Endometrium (tissue), 2 donors: ENCODE results near the gene PDGFA.
"Not testable (repeated sequence)": the region's sequence is repeated elsewhere in the genome, so short reads cannot be mapped to it uniquely, and the experiment has no call there.

Experiments
- FAIRE-seq: peaks from 2 replicates; lab custom pipeline; 2012; peaks lifted over from hg19 to GRCh38; lab: Jason Lieb, UNC
- donor health status: control.
- donor health status: control.

Gene PDGFA

DNA sequence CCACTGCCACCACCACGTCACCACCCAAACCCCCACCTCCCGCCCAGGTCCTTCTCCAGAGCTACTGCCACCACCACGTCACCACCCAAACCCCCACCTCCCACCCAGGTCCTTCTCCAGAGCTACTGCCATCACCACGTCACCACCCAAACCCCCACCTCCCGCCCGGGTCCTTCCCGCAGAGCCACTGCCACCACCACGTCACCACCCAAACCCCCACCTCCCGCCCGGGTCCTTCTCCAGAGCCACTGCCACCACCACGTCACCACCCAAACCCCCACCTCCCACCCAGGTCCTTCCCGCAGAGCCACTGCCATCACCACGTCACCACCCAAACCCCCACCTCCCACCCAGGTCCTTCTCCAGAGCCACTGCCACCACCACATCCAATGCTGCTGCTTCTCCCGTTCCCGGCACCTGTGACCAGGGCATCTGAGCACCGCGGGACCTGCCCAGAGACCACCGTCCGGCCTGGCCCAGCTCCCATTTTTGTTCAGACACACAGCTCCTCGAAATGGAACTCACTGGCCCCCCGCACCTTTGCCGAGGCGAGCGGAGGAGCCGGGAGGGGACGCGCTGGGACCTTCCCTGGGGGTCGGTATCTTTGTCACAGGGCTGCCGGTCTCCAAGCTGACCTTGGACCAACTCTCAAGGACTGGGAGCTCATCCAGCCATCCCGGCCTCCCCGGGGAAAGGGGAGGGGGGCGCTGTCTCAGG, 32.7 kb upstream of the PDGFA start:
- FAIRE-seq, result not testable (repeated sequence)

DNA sequence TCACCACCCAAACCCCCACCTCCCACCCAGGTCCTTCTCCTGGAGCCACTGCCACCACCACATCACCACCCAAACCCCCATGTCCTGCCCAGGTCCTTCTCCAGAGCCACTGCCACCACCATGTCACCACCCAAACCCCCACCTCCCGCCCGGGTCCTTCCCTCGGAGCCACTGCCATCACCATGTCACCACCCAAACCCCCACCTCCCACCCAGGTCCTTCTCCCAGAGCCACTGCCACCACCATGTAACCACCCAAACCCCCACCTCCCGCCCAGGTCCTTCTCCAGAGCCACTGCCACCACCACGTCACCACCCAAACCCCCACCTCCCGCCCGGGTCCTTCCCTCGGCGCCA, 31.9 kb upstream of the PDGFA start:
- FAIRE-seq, result not testable (repeated sequence)

DNA sequence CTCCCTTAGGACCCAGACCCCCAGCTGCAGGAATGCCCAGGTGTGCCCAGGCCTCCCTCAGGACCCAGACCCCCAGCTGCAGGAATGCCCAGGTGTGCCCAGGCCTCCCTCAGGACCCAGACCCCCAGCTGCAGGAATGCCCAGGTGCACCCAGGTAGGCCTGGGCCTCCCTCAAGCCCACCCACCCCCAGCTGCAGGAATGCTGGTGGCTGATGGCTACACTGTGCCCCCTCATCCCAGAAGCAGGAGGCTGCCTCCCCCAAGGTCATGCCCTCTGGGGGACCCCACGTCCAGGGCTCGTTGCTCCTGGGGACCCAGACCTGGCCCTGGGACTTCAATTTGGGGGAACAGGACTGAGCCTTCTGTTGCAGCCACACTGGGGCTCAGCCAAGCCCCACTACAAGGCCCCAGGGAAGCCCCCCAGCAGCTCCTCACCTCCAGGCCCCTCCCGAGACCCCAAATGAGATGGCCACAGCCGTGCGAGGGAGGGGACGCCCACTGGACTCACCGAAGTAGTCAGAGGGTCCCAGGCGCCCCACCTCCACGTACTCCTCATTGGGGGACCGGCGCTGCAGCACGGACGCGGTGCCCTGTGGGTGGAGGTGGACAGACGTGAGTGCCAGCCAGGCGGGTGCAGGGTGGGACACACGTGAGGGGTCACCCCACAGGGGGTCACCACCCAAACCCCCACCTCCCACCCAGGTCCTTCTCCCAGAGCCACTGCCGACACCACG, 31.4 kb upstream of the PDGFA start:
- FAIRE-seq, result no peak

DNA sequence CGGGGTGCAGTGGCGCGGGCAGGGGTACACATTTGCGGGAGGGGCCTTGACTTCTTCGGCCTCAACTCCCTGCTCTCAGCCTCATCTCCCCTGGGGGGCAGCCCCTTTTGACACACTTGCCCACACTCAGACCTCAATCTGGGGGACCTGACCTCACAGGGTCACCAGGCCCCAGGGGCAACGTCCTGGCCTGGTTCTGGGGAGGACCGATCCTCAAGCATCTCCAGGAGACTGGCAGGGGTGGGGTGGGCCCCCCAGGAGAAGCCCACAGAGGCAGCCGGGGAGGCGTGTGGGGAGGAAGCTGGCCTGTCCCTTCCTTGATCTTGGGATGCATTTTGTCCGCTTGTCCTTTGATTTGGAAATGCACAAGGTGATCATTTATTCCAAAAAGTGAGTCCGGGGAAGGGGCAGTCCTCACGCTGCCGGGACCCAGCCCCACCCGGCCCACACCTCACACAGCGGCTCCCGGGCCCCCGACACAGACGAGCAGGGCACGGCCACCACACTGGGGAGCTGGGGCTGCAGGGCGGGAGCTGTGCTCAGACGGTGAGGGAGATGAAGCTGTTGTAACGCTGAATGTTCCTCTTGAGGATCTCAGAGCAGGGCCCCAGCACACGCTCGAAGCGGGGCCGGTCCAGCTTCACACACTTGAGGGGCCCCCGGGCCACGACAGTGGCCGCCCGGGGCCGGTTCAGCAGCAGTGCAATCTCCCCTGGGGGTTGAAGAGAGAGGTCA, 30.4 kb upstream of the PDGFA start:
- FAIRE-seq, result no peak

DNA sequence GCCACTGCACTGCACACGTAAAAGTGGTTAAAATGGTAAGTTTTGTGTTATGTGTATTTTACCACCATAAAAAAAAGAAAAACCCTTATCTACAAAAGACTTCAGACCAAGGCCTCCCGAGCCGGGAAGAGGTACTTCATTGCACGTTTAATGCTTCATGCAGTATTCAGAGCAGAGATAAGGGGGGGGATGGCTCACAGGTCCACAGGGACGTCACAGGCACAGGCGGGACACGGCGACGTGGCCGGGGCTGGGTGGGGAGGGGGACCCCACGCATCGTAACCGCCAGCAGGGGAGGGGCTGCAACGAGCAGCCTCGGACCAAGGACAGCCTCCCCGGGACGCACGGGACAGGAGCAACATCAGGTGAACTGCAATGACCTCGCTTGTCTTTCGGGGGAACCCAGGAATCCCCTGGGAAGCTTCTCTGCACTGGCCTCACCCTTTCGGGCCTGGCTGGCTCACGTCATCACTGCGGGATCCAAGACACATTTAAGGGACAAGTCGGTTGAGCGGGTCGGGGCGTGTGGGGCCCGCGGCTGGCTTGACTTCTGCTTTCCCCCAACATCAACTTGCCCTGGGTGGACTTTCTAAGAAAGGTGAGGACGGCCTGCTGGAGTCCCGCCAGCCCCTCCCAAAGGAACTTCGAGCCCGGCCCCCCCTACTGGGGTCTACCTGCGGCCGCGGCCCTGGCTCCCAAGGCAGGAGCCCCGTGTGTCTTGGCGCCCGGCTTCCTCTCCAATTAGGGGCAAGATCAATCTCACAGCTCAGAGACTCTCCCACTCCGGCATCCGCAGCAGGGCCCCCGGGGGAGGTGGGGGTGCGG, 29.6 kb upstream of the PDGFA start:
- no peak for FAIRE-seq

DNA sequence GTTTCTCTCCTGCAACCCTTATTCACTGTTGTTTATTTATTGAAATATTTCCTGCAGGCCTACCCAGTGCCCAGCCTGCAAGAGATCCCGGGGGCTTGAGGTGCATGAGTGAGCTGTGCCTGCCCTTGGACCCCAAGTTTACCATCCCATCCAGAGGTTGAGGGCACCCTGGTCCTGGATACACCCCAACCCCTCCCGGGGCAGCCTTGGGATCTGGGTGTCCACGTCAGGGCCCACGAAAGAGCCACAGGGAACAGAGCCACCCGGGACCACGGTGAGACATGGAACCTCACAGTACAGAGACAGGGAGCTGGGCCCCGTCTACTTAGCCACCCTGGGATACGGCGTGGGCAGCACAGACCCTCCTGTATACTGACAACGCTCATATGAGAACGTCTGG, 28.8 kb upstream of the PDGFA start:
- no peak for FAIRE-seq

DNA sequence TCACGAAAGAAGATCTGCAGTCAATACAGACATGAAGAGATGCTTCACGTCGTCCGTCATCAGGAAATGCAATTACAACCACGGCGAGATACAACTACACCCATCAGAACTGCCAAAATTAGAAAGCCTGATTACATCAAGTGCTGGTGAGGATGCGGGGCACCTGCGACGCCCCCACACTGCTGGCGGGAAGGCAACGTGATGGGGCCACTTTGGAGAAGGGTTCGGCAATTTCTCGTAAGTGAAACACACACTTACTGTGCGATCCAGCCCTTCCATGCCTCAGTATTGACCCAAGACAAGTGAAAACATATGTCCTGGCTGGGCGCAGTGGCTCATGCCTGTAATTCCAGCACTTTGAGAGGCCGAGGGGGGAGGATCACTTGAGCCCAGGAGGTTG, 25.8 kb upstream of the PDGFA start:
- no peak for FAIRE-seq

DNA sequence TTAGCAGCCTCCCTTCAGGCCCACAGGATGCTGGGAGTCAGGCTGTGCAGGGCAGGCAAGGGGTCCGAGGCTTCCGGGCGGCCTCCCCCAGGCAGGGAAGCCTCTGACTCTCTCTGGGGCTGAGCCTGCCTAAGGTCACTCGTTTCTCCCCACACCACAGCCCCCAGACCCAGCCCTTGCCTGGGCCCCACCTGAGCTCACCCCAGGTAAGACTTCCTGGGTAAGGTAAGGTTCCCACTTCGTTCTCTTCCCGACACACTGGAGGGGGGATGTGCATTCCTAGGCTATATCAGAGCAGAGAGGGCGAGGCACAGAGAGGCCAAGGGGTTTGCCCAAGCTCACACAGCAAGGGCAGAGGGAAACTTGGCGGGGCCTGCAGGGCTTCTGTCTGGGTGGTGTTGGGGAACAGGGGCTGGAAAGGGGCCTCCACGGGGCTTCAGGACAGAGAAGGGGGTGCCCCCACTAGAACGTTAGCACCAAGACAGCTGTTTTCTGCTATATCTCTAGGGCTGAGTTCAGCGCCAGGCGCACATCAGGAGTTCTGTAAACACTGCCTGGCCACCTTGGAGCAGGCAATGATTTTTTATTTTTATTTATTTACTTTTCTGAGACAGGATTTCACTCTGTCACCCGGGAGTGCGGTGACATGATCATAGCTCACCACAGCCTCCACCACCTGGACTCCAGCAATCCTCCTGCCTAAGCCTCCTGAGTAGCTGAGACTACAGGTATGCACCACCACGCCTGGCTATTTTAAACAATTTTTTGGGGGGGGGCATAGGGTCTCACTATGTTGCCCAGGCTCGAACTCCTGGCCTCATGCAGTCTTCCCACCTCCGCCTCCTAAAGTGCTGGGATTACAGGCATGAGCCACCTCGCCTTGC, 24.9 kb upstream of the PDGFA start:
- FAIRE-seq, result no peak

DNA sequence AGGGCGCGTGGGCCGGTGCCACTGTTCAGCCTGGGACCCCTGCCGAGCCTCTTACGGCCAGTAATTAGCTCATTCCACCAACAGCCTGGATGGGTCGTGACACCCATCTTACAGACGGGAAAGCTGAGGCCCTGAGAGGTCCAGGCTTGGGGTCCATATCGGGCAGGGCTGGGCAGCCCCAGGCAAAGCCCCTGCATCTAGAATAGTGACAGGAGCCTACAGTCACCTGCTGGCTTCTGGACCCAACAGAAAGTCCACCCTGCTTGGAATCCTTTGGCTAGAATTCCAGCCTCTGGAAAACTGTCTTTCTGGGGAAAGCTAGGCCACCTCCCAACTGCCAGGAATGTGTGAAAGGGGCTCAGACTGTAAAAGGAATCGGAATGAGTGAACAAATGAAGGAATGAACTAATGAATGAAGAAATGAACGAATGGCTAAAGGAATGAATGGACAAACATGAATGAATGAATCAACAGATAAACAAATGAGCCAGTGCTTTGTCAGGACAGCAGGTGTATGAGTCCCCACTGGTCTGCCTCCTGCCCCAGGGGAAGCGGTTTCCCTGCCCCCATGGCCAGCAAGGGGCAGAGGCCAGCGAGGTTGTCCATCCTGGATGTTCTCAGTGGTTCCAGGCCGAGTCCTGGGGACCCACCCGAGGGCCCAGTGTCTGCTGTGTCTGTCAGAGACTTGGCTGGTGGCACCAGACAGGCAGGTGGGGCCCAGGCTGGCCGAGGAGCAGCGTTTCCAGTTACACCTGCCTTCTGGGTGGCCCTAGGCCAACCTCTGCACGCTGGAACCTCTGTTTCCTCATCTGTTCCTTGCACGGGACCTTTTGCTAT, 24.1 kb upstream of the PDGFA start:
- FAIRE-seq, result no peak

DNA sequence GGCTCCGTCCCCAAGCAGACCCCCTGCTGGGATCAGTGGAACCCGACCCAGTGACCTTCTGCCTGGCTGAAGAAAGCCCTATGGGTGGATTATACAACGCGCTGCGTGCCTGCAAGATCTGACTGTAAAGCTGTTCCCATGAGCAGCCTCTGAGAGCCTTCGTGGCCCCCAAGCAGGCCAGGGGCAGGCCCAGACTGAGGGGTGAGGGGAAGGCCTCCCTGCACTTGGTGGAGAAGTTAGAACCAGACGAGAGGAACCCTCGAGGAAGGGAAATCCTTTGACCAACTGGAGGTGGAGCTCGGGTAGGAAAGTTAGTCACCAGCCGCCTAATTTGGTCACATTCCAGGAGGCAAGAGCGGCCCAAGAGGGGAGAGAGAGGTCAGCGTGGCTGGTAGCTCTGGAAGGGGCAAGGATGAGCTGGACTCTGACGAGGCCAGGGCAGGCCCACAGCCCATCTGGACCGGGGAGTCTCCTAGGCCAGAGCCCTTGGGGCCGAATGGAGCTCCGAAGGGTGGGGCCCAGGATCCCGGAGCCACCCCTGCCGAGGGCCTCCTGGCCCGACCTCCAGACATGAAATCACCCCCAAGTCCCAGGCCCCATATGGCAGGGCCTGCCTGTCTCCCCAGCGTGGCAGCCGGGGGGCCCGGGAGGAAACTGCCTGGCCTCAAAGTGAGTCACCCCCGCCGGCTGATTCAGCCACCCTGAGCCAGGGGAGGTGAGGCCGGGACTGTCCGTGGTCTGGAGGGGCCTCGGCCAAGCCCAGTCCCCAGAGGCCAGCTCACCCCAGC, 23.3 kb upstream of the PDGFA start:
- FAIRE-seq, result no peak

DNA sequence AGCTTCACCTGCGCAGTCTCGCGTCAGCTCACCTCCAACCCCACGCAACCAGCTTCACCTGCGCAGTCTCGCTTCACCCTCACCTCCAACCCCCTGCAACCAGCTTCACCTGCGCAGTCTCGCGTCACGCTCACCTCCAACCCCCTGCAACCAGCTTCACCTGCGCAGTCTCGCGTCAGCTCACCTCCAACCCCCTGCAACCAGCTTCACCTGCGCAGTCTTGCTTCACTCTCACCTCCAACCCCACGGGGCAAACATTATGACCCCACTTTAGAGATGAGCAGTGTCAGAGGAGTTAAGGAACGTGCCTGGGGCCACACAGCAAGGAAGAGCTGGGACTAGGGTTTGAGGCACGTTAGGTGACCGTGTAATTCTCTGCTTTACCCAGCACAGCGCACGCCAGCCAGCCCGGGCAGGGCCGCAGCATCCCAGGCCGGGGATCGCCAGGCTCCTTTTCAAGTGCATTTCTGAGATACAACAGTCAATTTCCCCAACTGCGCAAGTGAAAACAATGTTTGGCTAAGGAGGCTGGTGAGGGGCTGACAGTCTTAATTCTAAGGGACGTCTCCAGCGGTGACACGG, 22.6 kb upstream of the PDGFA start:
- no peak for FAIRE-seq

DNA sequence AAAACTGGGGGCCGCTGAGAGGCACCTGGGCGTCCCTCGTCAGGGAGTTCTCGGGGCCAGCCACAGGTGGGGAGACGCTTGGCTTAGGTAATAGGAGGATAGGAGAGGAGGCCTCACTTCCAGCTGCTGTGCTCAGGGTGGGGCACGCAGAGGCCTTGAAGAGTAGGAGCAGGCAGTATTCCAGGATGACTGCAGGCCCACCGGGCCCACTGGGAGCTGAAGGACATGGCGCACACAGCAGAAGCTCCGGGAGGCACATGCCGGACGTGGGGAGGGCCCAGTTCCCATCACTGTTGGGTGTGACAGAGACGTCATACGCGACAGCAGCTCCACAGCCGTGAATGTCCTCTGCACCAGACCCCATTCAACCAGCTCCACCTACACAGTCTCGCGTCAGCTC, 22.0 kb upstream of the PDGFA start:
- FAIRE-seq, result no peak

DNA sequence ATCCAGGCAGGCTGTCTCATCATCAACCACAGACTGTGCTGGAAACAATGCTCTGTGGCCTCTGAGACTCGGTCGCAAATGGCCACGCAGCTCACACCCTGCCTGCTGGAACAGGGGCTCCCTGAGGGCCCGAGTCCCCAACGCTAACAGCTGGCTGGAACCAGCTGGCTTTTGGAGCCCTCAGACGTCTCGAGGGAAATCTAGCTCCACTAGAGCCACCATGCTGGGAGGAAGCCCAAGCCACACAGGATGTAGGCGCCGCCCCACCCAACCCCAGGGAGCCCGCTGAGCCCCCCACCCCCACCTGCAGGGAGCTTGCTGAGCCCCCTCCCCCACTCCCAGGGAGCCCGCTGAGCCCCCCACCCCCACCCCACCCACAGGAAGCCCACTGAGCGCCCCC, 21.4 kb upstream of the PDGFA start:
- FAIRE-seq, result no peak

DNA sequence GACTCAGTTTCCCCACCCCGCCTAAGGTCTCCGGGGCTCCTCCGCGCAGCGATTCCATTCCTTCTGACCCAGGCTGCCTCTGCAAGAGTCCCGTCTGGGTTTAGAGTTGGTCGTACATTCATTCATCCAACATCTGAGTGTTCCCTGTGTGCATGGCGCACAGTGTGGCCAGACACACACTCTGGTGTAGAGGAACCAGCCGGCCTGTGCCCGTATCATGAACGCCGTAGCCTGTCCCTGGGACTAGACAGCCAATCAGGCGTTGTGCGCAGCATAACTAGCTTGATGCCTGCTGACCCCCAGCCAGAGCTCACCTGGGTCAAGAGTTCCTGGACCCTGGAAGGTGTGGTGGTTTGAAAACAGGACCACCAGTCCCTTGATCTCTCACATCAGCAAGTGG, 20.9 kb upstream of the PDGFA start:
- FAIRE-seq, result no peak

DNA sequence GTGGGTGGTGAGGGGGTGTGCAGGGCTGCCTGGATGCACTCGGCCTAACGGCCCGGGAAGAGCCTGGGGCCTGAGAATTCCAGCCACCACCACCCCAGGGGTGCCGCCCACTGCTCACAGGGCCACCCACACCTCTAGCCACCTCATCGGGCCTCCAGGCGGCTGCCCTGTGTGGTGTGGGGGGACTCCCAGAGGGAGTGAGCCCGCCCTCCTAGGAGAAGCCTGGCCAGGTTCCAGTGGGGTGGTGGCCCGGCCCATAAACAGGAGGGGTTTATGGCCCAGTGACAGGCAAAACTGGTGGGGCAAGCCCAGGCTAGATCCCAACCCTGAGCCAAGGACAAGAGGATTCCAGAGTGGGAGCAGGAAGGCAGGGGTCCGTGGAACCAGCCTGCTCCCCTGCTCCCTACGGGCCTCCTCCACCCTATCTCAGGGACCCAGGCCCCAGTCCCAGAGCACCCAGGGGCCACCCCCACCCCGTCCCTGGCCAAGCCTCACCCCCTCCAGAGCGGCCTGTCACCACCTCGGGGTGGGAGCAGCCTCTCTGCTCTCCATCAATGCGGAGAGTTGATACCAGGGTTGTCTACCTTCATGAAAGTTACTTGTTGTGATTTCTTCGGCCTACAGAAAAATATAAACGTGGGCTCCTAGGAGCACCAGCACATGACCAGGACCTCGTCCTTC, 20.2 kb upstream of the PDGFA start:
- FAIRE-seq, result no peak

DNA sequence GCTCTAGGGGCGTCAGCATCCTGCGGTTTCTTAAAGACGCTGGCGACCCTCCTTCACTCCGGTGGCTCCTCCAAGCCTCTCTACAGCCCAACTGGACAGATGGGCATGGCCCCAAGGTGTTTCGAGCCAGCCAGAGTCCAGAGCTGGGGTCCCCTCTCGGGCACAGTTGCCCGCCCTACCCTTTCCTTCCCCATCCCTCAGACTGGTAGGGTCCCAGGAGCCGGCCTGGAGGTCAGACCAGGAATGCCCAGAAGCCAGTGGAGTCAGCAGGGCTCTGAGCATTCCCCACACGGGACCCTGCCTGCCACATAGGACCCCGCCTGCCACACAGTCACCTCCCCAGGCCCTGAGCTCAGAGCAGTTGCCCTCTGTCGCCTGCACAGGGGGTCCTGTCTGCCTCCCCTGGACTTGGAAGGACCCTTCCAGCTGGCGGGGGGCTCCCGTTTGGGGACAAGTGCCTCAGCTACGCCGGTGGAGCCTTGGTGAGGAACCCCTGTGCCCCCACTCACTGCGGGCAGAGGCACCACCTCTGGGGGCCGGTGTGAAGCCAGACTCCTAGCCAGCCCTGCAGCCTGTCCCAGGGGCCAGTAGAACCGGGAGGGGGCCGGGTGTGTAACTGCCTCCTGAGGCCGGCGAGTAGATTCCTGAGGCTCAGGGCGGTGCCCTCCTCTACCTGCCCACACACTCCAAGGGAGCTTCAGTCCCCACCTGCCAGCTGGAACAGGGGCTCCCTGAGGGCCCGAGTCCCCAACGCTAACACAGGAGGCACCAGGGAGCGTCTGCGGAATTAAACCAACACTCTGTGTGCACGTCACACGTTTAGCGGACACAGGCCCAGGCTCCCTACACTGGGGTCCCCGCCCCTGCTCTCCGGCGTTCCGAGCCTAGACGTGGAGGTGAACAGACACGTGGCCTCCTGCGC, 19.4 kb upstream of the PDGFA start:
- no peak for FAIRE-seq

DNA sequence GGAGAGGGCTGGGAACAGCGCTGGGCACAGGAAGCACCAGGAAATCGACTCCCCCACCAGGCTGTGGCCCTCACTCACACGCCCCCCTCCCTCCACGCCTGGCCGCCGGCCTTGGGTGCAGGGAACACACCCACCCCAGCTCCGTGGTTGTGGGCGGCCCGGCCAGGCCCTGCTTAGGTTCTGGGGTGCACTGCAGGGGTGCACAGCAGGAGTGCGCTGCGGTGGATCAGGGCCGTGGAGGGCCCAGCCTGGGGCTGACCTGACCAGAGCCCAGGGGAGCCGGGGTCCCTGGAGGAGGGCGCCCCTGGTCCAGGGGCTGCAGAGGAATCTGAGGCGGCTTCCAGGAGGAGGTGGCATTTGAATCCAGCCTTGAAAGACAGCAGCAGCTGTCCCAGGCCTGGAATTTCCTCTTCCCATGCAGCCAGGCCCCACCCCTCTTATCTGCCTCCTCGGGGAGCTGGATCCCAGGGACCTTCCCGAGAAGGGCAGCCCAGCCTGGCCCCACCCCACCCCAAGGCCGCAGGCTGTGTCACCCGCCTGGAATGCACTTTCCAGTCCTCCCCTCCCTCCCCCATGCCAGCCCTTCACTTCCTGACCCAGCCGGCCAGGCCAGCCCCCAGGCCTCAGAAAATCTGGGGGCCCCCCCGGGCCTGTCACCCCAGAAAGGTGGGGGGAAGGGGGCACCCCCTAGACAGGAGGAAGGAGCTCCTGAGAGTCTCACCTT, 18.4 kb upstream of the PDGFA start:
- no peak for FAIRE-seq
